HFFc6 (cell line): ENCODE data around the gene STK32C. TPM values are rescaled to one million over a fixed set of nuclear protein-coding genes. Genes with fewer than 3 reads are reported as not detected.
A peak's percentile ranks its signal among the peaks of the same experiment; 100 is the strongest.

ENCODE experiments used
- DNase-seq: peaks from one replicate; pipeline ENCODE4 v3.0.0-alpha.2; 2018
- H3K27ac Mint-ChIP-seq: 2 replicates; pipeline ENCODE4 v1.8.0; 2020; ENCODE audit warnings: mild to moderate bottlenecking, mixed read lengths
- H3K27me3 Mint-ChIP-seq: 2 replicates; pipeline ENCODE4 v1.8.0; 2021; ENCODE audit warnings: mild to moderate bottlenecking, moderate library complexity, mixed read lengths; ENCODE audit not compliant: insufficient read depth
- H3K36me3 Mint-ChIP-seq: 2 replicates; pipeline ENCODE4 v1.8.0; 2021; ENCODE audit warnings: low read depth, mixed read lengths
- H3K4me1 Mint-ChIP-seq: 2 replicates; pipeline ENCODE4 v1.8.0; 2020; ENCODE audit warnings: low read depth, mixed read lengths
- H3K4me3 Mint-ChIP-seq: 2 replicates; pipeline ENCODE4 v1.8.0; 2020; ENCODE audit warnings: mild to moderate bottlenecking, moderate library complexity, mixed read lengths
- H3K9me3 Mint-ChIP-seq: 2 replicates; pipeline ENCODE4 v1.8.0; 2020; ENCODE audit warnings: mild to moderate bottlenecking, mixed read lengths
- long read RNA-seq: library from polyadenylated mRNA; unstranded; transcript quantifications from one replicate; pipeline ENCODE4 v2.0.0, GENCODE V29; 2019
- total RNA-seq, 6 experiments: library from RNA; stranded (reverse); fragmentation: NEBNext Ultra II Directional; extraction: Animal tissue kit (Norgen Biotek cat#: 25700); gene quantifications; 2 replicates in 1 of 6; 3 replicates in 5 of 6; pipeline ENCODE4 v1.2.3, GENCODE V29; 2021
- TF ChIP-seq, protein P1 (sequence below): fragments of 200-600 bp; sonication (generic); IDR thresholded peaks from 2 replicates; pipeline ENCODE4 v1.5.0; 2021; ENCODE audit warnings: antibody characterized with exemption, mild to moderate bottlenecking

STK32C gene
- 1 to 10 TPM; 5.5 to 8.3 (median 7.2) TPM for total RNA-seq
- long read RNA-seq, partial matches to known transcripts, result 0 of 8 reads
- long read RNA-seq, other reads (novel, unspliced or antisense), result 5 of 8 reads

DNA sequence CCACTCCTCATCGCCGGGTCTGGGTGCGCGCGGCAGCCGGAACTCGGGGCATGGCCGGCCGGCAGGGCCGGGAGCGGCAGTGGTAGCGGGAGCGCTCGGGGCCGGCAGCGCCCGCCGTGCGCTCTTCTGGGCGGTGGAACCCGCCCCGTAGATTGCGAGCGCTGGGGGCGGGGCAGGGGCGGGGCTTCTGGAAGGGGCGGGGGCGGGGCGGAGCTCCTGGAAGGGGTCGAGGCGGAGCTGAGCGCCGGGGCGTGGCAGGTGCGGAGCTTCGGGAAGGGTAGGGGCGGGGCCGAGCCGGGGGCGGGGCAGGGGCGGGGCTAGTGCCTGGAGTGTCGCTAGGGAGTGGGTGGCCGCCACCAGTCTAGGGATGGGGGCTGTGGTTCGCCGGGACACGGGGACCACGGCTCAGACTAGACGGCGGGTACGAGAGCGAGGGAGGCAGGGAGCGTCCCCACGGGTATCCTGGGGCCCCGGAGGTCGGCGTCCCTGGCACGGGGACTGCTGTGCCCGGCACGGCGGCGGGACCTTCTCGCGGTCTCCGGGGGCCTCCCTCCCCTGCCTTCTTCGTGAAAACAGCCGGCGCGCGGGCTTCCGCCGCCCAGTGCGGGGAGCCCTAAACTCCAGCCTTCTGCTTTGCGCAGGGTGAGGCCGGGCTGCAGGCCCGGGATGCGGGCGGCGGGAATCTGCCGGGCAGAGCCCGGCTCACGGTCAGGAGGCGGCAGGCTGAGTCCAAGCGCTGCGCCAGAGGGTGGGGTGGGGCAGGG lies at the start of gene STK32C:
Gene STK32C (minus strand): TSS at position 128 of the 764 bp plus-strand sequence. CDS start 117 bp downstream, at position 11.
- Mint-ChIP-seq H3K4me1 (no peaks in the 10 kb centered on the region), H3K27me3 (peaks cover 13% of the 10 kb centered on the region), H3K36me3 (no peaks in the 10 kb centered on the region; the same call in 1 of the 2 replicates), H3K9me3 (no peaks in the 10 kb centered on the region), H3K27ac (no peak within 1 kb of the TSS), H3K4me3 (peak within 1 kb of the TSS; percentile 80)
- peak; percentile 71 for DNase-seq
- TF ChIP-seq, protein P1, sequence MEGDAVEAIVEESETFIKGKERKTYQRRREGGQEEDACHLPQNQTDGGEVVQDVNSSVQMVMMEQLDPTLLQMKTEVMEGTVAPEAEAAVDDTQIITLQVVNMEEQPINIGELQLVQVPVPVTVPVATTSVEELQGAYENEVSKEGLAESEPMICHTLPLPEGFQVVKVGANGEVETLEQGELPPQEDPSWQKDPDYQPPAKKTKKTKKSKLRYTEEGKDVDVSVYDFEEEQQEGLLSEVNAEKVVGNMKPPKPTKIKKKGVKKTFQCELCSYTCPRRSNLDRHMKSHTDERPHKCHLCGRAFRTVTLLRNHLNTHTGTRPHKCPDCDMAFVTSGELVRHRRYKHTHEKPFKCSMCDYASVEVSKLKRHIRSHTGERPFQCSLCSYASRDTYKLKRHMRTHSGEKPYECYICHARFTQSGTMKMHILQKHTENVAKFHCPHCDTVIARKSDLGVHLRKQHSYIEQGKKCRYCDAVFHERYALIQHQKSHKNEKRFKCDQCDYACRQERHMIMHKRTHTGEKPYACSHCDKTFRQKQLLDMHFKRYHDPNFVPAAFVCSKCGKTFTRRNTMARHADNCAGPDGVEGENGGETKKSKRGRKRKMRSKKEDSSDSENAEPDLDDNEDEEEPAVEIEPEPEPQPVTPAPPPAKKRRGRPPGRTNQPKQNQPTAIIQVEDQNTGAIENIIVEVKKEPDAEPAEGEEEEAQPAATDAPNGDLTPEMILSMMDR, result no peak

DNA sequence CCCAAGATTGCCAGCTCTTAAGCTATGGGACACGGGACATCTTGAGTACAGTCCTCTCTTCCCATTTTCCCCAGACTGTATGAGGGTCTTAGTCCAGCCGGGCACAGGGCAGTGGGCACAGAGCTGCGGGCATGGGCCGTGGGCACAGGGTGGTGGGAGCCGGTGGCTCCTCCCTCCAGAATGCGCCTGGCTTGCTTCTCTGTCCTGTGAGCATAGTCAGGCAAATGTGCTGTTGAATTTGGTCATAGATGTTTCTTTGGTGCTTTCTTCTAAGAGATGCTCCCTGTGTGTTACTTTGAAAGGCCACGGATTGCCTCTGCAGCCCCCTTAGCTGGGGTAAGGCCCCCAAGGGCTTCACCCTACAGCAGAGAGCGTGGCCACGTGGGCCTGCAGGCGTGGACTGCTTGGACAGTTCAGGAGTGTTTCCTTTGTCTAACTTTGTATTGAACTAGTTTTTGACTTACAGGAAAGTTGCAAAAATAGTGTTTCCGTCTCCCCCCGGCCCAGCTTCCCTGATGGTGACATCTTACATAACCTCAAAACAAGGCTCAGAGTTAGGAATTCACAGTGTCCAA lies 49.0 kb upstream of the STK32C start:
- H3K36me3 Mint-ChIP-seq, result no peaks in the 10 kb centered on the region
- TF ChIP-seq, protein P1, result no peak
- H3K4me3 Mint-ChIP-seq, result no peak overlapping the region
- H3K27ac Mint-ChIP-seq, result no peak overlapping the region
- DNase-seq, result no peak
- H3K4me1 Mint-ChIP-seq, result no peaks in the 10 kb centered on the region
- peaks cover 3% of the 10 kb centered on the region; the same call in 1 of the 2 replicates for H3K27me3 Mint-ChIP-seq
- H3K9me3 Mint-ChIP-seq, result no peaks in the 10 kb centered on the region; the same call in 1 of the 2 replicates

DNA sequence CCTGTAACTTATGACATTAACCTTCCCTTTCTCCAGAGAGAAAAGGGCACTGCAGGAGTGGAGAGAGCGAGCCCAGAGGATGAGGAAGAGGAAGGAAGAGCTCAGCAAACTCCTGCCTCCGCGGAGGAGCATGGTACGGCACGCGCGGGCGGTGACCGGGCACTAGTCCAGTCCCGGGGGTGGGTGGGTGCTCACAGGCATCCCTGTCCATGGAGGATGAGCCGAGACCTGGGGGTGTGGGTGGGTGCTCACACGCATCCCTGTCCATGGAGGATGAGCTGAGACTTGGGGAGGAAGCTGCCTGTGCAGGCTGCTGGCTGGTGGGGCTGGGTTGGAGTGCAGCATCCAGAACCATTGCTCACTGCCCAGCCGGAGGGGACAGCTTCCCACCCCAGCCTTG lies 48.0 kb upstream of the STK32C start:
- H3K27ac Mint-ChIP-seq, result no peak overlapping the region
- H3K27me3 Mint-ChIP-seq, result peaks cover 3% of the 10 kb centered on the region; the same call in 1 of the 2 replicates
- no peak overlapping the region for H3K4me3 Mint-ChIP-seq
- H3K36me3 Mint-ChIP-seq, result no peaks in the 10 kb centered on the region
- H3K9me3 Mint-ChIP-seq, result no peaks in the 10 kb centered on the region; the same call in 1 of the 2 replicates
- TF ChIP-seq, protein P1, result no peak
- no peak for DNase-seq
- H3K4me1 Mint-ChIP-seq, result no peaks in the 10 kb centered on the region

DNA sequence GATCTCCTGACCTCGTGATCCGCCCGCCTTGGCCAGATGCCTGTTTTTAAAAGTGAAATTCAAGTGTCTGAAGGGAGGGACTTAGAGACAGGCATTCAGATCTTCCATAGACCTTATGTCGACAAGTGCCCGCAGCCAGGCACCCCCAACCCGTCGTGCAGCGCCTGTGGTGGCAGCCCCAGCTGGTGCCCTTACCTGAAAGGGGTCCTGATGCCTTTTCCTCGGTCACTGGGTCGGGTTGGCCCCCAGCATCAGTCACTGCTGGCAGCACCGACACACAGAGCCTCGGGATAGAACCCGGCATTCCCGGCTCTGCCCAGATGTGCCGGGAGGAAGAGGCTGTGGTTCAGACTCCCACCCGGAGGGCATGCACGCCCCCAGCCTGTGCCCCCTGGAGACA lies 47.5 kb upstream of the STK32C start:
- Mint-ChIP-seq H3K36me3 (no peaks in the 10 kb centered on the region), H3K9me3 (no peaks in the 10 kb centered on the region; the same call in 1 of the 2 replicates), H3K27me3 (peaks cover 3% of the 10 kb centered on the region; the same call in 1 of the 2 replicates), H3K27ac (no peak overlapping the region), H3K4me3 (no peak overlapping the region), H3K4me1 (no peaks in the 10 kb centered on the region)
- TF ChIP-seq, protein P1, result no peak
- DNase-seq, result no peak

DNA sequence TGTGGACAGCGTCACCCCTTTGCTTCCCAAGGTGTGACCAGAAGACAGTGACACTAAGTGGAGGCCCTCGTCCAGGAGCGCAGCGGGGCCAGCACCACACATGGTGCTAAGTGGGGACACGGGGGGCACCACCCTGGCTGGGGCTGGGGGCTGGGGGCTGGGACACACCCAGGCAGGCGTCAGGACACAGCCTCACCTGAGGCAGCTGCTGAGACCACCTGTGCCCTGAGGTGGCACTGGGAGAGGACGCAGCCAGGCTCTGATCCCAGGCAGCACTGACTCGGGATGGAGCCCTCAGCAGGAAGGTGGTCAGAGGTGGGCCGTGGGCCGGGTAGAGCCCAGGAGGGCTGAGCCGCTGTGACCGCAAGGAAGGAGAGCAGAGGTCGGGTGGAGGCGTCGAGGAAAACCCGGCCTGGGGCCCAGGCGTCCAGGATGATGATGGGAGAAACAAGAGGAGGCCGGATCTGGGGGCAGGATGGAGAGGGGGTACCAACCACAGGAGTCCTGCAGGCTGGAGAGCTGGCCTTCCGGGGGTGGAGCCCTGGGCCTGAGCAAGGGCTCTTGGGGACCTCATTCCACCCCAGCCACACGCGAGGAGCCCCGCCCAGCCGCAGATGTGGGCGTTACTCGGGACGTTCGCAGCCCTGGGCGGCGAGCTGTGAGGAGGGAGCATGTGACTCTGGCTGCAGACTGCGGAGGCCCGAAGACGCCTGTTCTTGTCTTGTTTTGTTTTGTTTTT lies 46.8 kb upstream of the STK32C start:
- DNase-seq, result no peak
- Mint-ChIP-seq H3K9me3 (no peaks in the 10 kb centered on the region; the same call in 1 of the 2 replicates), H3K4me1 (no peaks in the 10 kb centered on the region), H3K27me3 (peaks cover 3% of the 10 kb centered on the region; the same call in 1 of the 2 replicates), H3K4me3 (no peak overlapping the region), H3K36me3 (no peaks in the 10 kb centered on the region), H3K27ac (no peak overlapping the region)
- TF ChIP-seq, protein P1, result no peak
